H54 (cell line): ENCODE data around the gene SLCO3A1.
"Not testable (repeated sequence)": the region's sequence is repeated elsewhere in the genome, so short reads cannot be mapped to it uniquely, and the experiment has no call there.

Experiments used
- DNase-seq: peaks from one replicate; pipeline ENCODE4 v3.0.0; 2011; ENCODE audit warnings: low spot score, mixed read lengths; ENCODE audit not compliant: insufficient read length
- FAIRE-seq: peaks from 3 replicates; lab custom pipeline; 2011; peaks lifted over from hg19 to GRCh38; lab: Jason Lieb, UNC
- POLR2A ChIP-seq: IDR thresholded peaks from 2 replicates; pipeline ENCODE4 v1.6.1; 2011; ENCODE audit warnings: low read depth, mild to moderate bottlenecking, low read length

Gene SLCO3A1

GRCh38 chr15:91947683-91948608 is 94.4 kb downstream of the SLCO3A1 start:
- DNase-seq (peak; percentile 51), FAIRE-seq (no peak)
- no peak for TF ChIP-seq POLR2A

GRCh38 chr15:91949361-91949760 is 95.9 kb downstream of the SLCO3A1 start:
- FAIRE-seq (no peak), DNase-seq (no peak)
- TF ChIP-seq POLR2A = no peak

DNA sequence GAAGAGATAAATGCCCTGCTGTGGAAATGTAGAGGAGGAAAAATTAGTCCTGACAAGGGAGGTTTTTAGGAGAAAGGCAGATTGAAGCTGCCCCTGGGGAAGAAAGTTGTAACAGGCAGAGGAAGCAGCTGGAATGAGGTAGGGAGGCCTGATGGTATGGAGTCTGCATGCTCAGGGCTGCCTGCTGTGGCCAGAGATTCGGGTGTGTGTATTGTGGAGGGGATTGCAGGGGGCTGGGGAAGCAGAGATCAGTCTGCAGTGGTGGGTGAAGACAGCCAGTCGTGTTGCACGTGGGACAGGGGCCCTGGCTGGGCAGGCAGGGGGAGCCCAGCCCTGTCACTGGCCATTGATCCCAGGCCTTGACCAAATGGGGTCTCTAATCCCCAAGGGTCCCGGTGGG is 96.5 kb downstream of the SLCO3A1 start:
- DNase-seq (no peak), FAIRE-seq (no peak)
- TF ChIP-seq POLR2A = no peak

- FAIRE-seq = no peak
- no peak for TF ChIP-seq POLR2A
- DNase-seq = no peak
Measured at GRCh38 chr15:91950631-91951329, 97.3 kb downstream of the SLCO3A1 start.

- DNase-seq = no peak
- TF ChIP-seq POLR2A = no peak
- no peak for FAIRE-seq
Measured at GRCh38 chr15:91952216-91952615, 98.7 kb downstream of the SLCO3A1 start.

DNA sequence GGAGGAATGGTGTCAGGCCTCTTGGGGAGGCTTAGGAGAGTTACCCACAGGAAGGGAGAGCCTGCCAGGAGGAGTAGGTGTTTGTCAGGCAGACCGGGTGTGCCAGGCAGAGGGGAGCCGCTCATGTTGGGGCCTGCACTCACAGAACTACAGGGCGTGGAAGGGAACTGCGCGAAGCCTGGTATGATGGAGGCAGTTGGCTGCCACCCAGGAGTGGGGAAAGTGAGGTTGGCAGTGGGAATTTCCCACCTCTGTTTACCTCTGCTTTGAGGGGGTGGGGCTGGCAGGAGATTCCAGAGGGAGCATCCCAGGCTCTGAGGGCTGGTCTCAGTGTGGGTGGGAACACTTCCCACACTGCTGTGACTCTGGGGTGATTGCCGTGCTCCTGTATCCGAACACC is 99.9 kb downstream of the SLCO3A1 start:
- no peak for FAIRE-seq

DNA sequence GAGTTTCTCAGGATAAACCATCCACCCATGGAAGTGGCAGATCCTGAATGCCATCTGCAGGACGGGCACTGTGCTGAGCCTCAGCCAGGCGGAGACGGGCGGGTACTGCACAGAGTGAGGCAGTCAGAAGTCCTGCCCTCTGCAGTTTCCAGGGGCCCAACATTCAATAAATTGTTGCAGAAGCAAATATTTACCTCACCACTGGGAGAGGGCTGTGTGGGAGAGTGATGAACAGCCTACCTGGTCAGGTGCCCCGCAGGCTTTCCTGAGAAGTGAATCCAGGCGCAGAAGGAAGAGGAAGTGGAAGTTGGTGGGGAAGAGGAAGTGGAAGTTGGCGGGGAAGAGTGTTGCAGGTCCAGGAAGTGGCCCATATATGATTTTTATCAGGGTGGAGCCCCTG is 100.8 kb downstream of the SLCO3A1 start:
- DNase-seq = no peak
- no peak for TF ChIP-seq POLR2A
- no peak for FAIRE-seq

More for the DNA sequence above, 99.9 kb downstream of the SLCO3A1 start:
- no peak for TF ChIP-seq POLR2A
- DNase-seq = no peak

DNA sequence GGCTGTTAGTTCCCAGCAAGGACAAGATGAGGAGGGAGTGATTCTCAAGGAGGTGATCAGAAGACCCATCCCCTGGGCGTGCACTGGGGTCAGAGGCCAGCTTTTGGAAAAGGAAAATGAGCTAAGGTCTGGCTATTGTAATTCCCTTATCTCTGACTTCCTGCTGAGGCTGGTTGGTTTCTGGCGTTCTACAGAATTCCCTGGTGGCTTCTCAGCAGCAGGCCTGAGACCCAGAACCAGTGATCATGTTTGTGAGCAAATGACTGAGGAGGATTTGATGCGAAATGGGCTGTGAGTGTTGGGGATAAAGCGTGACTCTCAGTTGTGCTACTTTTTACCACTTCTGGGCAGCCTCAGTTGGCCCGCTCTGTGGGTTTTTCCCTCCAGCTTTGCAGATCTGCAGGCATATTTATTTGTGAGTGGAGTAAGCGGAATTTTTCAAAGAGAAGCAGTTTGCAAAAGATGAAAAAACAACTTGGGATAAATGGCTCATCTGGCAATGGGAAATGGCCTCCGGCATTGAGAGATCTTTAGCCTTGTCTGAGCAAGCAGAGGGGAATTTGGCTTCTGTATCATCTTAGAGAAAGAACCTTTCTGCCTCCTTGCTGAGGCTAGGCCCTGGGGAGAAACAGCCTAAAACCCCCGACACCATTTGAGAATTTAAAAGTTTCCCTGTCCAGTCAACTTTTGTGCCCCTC is 102.7 kb downstream of the SLCO3A1 start:
- DNase-seq (no peak), FAIRE-seq (no peak)
- TF ChIP-seq POLR2A = no peak

GRCh38 chr15:91961357-91961756 is 107.8 kb downstream of the SLCO3A1 start:
- DNase-seq (no peak), FAIRE-seq (no peak)
- no peak for TF ChIP-seq POLR2A

DNA sequence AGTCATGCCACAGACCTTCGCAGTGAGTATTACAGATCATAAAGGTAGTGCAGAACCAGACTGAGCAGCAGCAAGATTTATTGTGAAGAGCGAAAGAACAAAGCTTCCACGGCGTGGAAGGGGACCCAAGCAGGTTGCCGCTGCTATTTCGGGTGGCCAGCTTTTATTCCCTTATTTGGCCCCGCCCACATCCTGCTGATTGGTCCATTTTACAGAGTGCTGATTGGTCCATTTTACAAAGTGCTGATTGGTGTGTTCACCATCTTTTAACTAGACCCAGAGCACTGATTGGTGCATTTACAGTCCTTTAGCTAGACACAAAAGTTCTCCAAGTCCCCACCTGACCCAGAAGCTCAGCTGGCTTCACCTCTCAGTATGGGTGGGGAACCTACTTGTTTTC is 110.2 kb downstream of the SLCO3A1 start:
- not testable (repeated sequence) for DNase-seq, FAIRE-seq

DNA sequence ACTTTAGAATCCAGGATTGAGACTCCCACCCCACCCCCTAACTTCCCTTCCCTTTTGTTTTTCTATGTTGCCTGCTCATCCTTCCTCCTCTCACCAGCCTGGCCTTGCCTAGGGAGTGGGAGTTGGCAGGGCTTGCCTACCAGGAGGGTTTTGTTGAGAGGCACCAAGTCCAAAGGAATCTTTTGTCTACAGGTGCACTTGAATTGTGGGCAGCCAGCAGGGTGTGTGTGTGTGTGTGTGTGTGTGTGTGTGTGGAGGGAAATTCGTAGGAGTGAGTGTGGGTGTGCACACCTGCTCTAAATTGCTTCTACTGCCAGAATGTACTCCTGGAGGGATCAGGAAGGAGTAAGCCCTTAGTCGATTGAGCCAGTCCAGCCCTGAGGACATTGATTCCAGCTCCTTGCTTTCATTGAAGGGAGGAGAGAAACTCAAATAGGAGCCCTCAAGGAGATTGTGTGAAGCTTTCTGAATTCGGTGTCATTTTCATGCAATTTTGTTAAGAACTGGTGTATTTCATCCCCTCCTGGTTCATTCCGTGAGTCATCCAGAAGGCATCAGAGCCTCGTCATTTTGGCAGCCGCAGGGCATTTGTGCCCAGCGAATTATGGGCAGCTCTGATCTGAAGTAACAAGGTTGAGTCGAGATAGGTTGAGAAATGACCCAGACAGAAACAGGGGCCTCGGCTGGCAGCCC is 112.1 kb downstream of the SLCO3A1 start:
- no peak for TF ChIP-seq POLR2A
- DNase-seq = peak; percentile 45
- FAIRE-seq = no peak

- no peak for FAIRE-seq
- TF ChIP-seq POLR2A = 0 out of 2 replicates have a peak, but pooled peaks have one; percentile 11
- DNase-seq = no peak
Measured at GRCh38 chr15:91966194-91966552, 112.7 kb downstream of the SLCO3A1 start.

- no peak for TF ChIP-seq POLR2A
- FAIRE-seq (no peak), DNase-seq (no peak)
Measured at GRCh38 chr15:91967935-91968606, 114.6 kb downstream of the SLCO3A1 start.
